Fibroblast of lung (primary cell): ENCODE results near the gene LUC7L2. TPM values are rescaled to one million over a fixed set of nuclear protein-coding genes. Genes with fewer than 3 reads are reported as not detected.
A peak's percentile ranks its signal among the peaks of the same experiment; 100 is the strongest.
"Not testable (repeated sequence)": the region's sequence is repeated elsewhere in the genome, so short reads cannot be mapped to it uniquely, and the experiment has no call there.

Experiments used
- DNase-seq, 2 donors: peaks; one replicate each; pipeline versions ENCODE4 v3.0.0 to v3.0.0-alpha.2; 2010; ENCODE audit warnings: low read depth in 2 of 2
- H2AFZ ChIP-seq: 2 replicates; pipeline ENCODE4 v1.5.1; 2012; ENCODE audit warnings: low read length, control low read depth, inconsistent platforms
- H3K27ac ChIP-seq: 2 replicates; pipeline ENCODE4 v1.5.1; 2011; ENCODE audit warnings: low read length, control low read depth; ENCODE audit not compliant: insufficient read depth
- H3K27me3 ChIP-seq: 2 replicates; pipeline ENCODE4 v1.5.1; 2011; ENCODE audit warnings: mild to moderate bottlenecking, low read length; ENCODE audit not compliant: control insufficient read depth, insufficient read depth
- H3K36me3 ChIP-seq: 2 replicates; pipeline ENCODE4 v1.5.1; 2011; ENCODE audit warnings: low read length; ENCODE audit not compliant: control insufficient read depth, insufficient read depth
- H3K4me1 ChIP-seq: 2 replicates; pipeline ENCODE4 v1.5.1; 2011; ENCODE audit warnings: low read length; ENCODE audit not compliant: control insufficient read depth, insufficient read depth; ENCODE audit errors: extremely low read depth
- H3K4me2 ChIP-seq: 2 replicates; pipeline ENCODE4 v1.5.1; 2011; ENCODE audit warnings: low read length, control low read depth; ENCODE audit not compliant: insufficient read depth; ENCODE audit errors: extremely low read depth
- H3K4me3 ChIP-seq, 4 experiments: fragments of 200-600 bp in 1 of 4; sonication (generic) in 1 of 4; replicated peaks in 1 of 4; 2 replicates each; pipeline ENCODE4 v1.5.1; 2011 to 2016; ENCODE audit warnings: low read length in 4 of 4, low read depth in 3 of 4, mild to moderate bottlenecking in 3 of 4, control low read depth in 2 of 4, inconsistent platforms in 1 of 4, mixed read lengths in 1 of 4; ENCODE audit not compliant: insufficient read depth in 1 of 4; ENCODE audit errors: control extremely low read depth in 1 of 4
- H3K79me2 ChIP-seq: 2 replicates; pipeline ENCODE4 v1.5.1; 2012; ENCODE audit warnings: mild to moderate bottlenecking, low read length, inconsistent platforms; ENCODE audit not compliant: control insufficient read depth, insufficient read depth
- H3K9ac ChIP-seq: 2 replicates; pipeline ENCODE4 v1.5.1; 2011; ENCODE audit warnings: mild to moderate bottlenecking, low read length, control low read depth; ENCODE audit not compliant: insufficient read depth
- H3K9me3 ChIP-seq: 2 replicates; pipeline ENCODE4 v1.5.1; 2012; ENCODE audit warnings: low read depth, low read length; ENCODE audit not compliant: control insufficient read depth, insufficient read depth
- H4K20me1 ChIP-seq: 2 replicates; pipeline ENCODE4 v1.5.1; 2011; ENCODE audit warnings: low read length; ENCODE audit not compliant: control insufficient read depth, insufficient read depth; ENCODE audit errors: extremely low read depth
- CTCF ChIP-seq, 2 donors: IDR thresholded peaks in 1 of 2; conservative IDR thresholded peaks in 1 of 2; 1 replicate in 1 of 2; 2 replicates in 1 of 2; pipeline ENCODE4 v1.5.1; 2011 to 2012; ENCODE audit warnings: low read length in 2 of 2, control low read depth in 1 of 2, inconsistent platforms in 1 of 2, low read depth in 1 of 2, mild to moderate bottlenecking in 1 of 2
- EZH2 ChIP-seq: IDR thresholded peaks from 2 replicates; pipeline ENCODE4 v1.5.1; 2012; ENCODE audit warnings: low read length, control low read depth, mild to moderate bottlenecking; ENCODE audit errors: missing control alignments
- polyA minus RNA-seq: library from RNA; depleted of rRNA, polyadenylated mRNA; stranded (reverse); fragments of >200 nt; gene quantifications from 2 replicates; pipeline ENCODE4 v1.2.3, GENCODE V29; 2011; ENCODE audit warnings: low replicate concordance
- polyA plus RNA-seq, 2 donors: library from polyadenylated mRNA; depleted of rRNA in 1 of 2; stranded (reverse) in 1 of 2; unstranded in 1 of 2; fragments of >200 nt; gene quantifications; 2 replicates each; pipeline ENCODE4 v1.2.1, GENCODE V29; 2011 to 2012; ENCODE audit warnings: missing spikeins in 1 of 2
- total RNA-seq: library from RNA; depleted of rRNA; stranded (reverse); fragments of >200 nt; gene quantifications from 2 replicates; pipeline ENCODE4 v1.2.1, GENCODE V29; 2014

LUC7L2 gene
- 33.4 and 38.5 TPM in 2 replicates for total RNA-seq
- 45.0 and 48.7 TPM in 2 replicates for polyA plus RNA-seq
- 33.7 and 35.3 TPM in 2 replicates for polyA plus RNA-seq (2012)
- polyA minus RNA-seq: 8.4 and 12.2 TPM in 2 replicates

- peaks cover 44% of the 10 kb centered on the region for H3K79me2 ChIP-seq
These were observed at the start of gene LUC7L2 for GRCh38 chr7:139359366-139360209. Gene LUC7L2 (plus strand): TSS chr7:139359894. CDS start chr7:139360262, 368 bp downstream.

GRCh38 chr7:139317939-139318505 lies 41.7 kb upstream of the LUC7L2 start:
- no peak for TF ChIP-seq EZH2
- TF ChIP-seq CTCF (conservative IDR thresholded peaks at IDR 0.05 in 1 of 2, IDR thresholded peaks at IDR 0.05 in 1 of 2; ENCODE audit: low read depth in 1 of 2, low read length in 2 of 2): no peak
- no peaks in the 10 kb centered on the region for H3K36me3 ChIP-seq
- H4K20me1 ChIP-seq: no peaks in the 10 kb centered on the region
- H3K4me1 ChIP-seq: no peaks in the 10 kb centered on the region
- DNase-seq: no peak
- no peak overlapping the region for H2AFZ ChIP-seq
- H3K79me2 ChIP-seq: no peaks in the 10 kb centered on the region
- no peak overlapping the region for H3K9ac ChIP-seq
- H3K9me3 ChIP-seq: no peaks in the 10 kb centered on the region
- no peaks in the 10 kb centered on the region for H3K27me3 ChIP-seq
- H3K4me3 ChIP-seq: no peak overlapping the region
- H3K27ac ChIP-seq: no peak overlapping the region
- no peak overlapping the region for H3K4me2 ChIP-seq

More at GRCh38 chr7:139359366-139360209, at the start of gene LUC7L2:
- Histone ChIP-seq H3K27me3 (no peaks in the 10 kb centered on the region), H3K4me2 (peak within 1 kb of the TSS; percentile 97), H3K9ac (peak within 1 kb of the TSS; percentile 100), H2AFZ (peak within 1 kb of the TSS; percentile 94), H3K36me3 (no peaks in the 10 kb centered on the region), H3K27ac (peak within 1 kb of the TSS; percentile 99), H3K9me3 (no peaks in the 10 kb centered on the region), H3K4me3 (peak within 1 kb of the TSS; percentile 81 to 90 (median 88)), H3K4me1 (no peaks in the 10 kb centered on the region), H4K20me1 (peaks cover 4% of the 10 kb centered on the region)
- DNase-seq: peak; percentile 97 to 99
- TF ChIP-seq EZH2 (no peak), CTCF (conservative IDR thresholded peaks at IDR 0.05 in 1 of 2, IDR thresholded peaks at IDR 0.05 in 1 of 2; ENCODE audit: low read depth in 1 of 2, low read length in 2 of 2) (no peak)

DNA sequence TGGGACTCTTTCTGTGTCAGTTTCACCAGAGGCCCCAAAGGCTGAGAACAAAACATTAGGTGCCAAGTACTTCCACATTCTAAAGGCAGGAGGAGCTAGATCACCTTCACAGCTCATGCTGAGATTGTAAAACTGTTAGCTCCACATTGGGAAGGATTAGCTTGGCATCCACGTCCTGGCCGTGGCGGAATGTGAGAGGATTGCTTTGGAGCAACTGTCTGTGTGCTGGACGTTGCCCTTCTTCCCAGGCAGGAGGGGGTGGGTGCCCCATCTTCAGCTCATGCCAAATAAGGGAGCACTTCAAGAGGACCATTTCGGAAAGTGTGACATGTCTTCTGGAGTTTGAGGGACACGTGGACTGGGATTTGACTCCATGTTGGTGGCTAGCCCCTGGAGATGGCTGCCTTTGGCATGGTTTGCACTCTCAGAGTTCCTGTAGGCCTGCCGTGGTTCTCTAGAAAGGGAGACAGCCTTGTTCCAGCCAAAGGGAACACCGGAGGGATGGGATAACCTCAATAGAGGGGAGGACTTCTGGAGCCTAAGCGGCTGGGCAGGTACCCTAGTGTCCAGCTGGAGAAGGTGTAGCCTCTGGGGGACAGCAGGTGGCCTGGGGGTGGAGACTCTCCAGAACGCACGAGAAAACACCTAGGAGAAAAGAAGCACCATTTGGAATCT lies 38.5 kb upstream of the LUC7L2 start:
- H3K27me3 ChIP-seq: no peaks in the 10 kb centered on the region
- H3K4me1 ChIP-seq: no peaks in the 10 kb centered on the region
- H3K9me3 ChIP-seq: no peaks in the 10 kb centered on the region
- H3K36me3 ChIP-seq: no peaks in the 10 kb centered on the region
- H3K9ac ChIP-seq: no peak overlapping the region
- no peak overlapping the region for H3K27ac ChIP-seq
- H3K79me2 ChIP-seq: no peaks in the 10 kb centered on the region
- peak in 1 of 2 donors; percentile 24 for DNase-seq
- peak; percentile 30 to 49 for TF ChIP-seq CTCF (conservative IDR thresholded peaks at IDR 0.05 in 1 of 2, IDR thresholded peaks at IDR 0.05 in 1 of 2; ENCODE audit: low read depth in 1 of 2, low read length in 2 of 2)
- TF ChIP-seq EZH2: no peak
- no peaks in the 10 kb centered on the region for H4K20me1 ChIP-seq
- H3K4me2 ChIP-seq: no peak overlapping the region
- no peak overlapping the region for H3K4me3 ChIP-seq
- H2AFZ ChIP-seq: no peak overlapping the region

GRCh38 chr7:139324709-139325108 lies 35.0 kb upstream of the LUC7L2 start:
- not testable (repeated sequence) for DNase-seq, H3K36me3 ChIP-seq, H3K4me2 ChIP-seq, H2AFZ ChIP-seq, H3K79me2 ChIP-seq, H3K9ac ChIP-seq, H3K4me3 ChIP-seq, H3K27ac ChIP-seq, H4K20me1 ChIP-seq, H3K4me1 ChIP-seq, H3K9me3 ChIP-seq, H3K27me3 ChIP-seq
